RWPE1 (cell line): Measurements from ENCODE around the gene SERF1B.
"Not testable (repeated sequence)": the region's sequence is repeated elsewhere in the genome, so short reads cannot be mapped to it uniquely, and the experiment has no call there.

Experiments used
- CTCF ChIA-PET: fragments of 350-600 bp; sonication (Branson Sonifier 250); formaldehyde crosslinking; extraction: SDS; loops from one replicate; lab custom pipeline; 2021; lab: Yijun Ruan, JAX
- POLR2A ChIA-PET: fragments of 400-600 bp; formaldehyde crosslinking; extraction: SDS; loops from one replicate; lab custom pipeline; 2020; ENCODE audit warnings: antibody characterized with exemption; ENCODE audit not compliant: low non-redundant PET; lab: Yijun Ruan, JAX
- DNase-seq: peaks from one replicate; pipeline ENCODE4 v3.0.0; 2012; ENCODE audit warnings: low spot score
- H3K27ac ChIP-seq: fragments of 450-650 bp; 2 replicates; pipeline ENCODE4 v1.5.1; 2017

SERF1B gene

GRCh38 chr5:70025106-70025844 lies at the start of gene SERF1B:
Gene SERF1B (plus strand): TSS chr5:70025251. CDS start chr5:70025452, 201 bp downstream.
- DNase-seq, CTCF ChIA-PET, POLR2A ChIA-PET, H3K27ac ChIP-seq: not testable (repeated sequence)

- POLR2A ChIA-PET, DNase-seq, CTCF ChIA-PET, H3K27ac ChIP-seq: not testable (repeated sequence)
Measured at GRCh38 chr5:69991713-69992112, 33.3 kb upstream of the SERF1B start.

- CTCF ChIA-PET, DNase-seq, H3K27ac ChIP-seq, POLR2A ChIA-PET: not testable (repeated sequence)
Measured at GRCh38 chr5:69995535-69995934, 29.5 kb upstream of the SERF1B start.

DNA sequence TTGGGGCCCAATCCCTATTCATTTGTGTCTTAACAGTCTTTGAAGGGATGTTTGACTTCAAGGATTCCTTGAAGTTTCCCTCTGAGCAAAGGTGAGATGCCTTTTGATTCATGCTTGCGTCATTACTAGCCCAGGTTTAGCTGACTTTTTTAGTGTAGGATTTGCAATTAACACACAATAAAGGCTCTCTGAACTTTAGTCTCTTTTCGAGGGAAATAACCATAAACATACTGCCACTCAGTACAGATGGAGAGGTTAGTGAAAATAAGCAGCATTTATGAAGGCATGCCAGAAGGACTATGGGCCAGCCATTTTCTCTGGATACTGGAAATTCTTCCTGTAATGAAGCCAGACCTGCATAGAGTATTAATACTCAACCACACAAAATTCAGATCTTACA lies 4.4 kb upstream of the SERF1B start:
- POLR2A ChIA-PET, DNase-seq, H3K27ac ChIP-seq, CTCF ChIA-PET: not testable (repeated sequence)

DNA sequence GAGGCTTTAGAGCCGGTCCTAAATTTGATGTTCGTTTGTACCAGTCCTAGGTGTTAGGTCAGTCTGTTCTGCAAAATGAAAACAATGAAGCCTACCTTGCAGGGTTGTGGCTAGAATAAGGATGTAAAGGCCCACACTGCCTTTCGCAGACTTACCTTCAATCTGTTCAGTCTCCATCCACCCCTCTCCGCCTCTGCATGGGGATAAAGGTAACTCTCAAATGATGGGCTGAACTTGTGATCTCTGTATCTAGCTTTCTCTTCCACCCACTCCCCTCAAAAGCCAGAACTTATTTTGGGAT lies 744 bp downstream of the SERF1B start:
- DNase-seq, H3K27ac ChIP-seq, POLR2A ChIA-PET, CTCF ChIA-PET: not testable (repeated sequence)

GRCh38 chr5:70031204-70031603 lies 6.2 kb downstream of the SERF1B start:
- DNase-seq, CTCF ChIA-PET, H3K27ac ChIP-seq, POLR2A ChIA-PET: not testable (repeated sequence)

DNA sequence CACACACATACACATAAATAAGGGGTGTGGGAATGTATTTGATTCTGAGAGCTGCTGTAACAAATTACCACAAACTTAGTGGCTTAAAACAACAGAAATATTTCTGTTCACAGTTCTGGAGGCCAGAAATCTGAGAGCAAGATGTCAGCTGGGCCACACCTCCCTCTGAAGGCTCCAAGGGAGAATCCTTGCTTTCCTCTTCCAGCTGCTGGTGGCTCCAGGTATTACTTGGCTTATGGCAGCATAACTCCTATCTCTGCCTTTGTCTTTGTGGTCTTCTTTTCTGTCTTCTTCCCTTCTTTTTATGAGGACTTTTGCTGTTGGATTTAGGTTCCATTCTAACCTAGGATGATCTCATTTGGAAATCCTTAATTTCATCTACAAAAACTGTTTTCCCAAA lies 16.4 kb downstream of the SERF1B start:
- H3K27ac ChIP-seq, POLR2A ChIA-PET, CTCF ChIA-PET, DNase-seq: not testable (repeated sequence)

DNA sequence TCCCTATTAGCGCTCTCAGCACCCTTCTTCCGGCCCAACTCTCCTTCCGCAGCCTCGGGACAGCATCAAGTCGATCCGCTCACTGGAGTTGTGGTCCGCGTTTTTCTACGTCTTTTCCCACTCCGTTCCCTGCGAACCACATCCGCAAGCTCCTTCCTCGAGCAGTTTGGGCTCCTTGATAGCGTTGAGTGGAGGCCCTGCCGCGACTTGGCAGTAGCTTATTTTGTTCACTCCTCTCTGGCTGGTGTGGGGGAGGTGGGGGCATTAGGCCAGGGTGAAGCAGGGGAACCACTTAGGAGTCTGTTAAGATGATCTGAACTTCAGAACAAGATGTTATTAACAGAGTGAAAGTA lies 24.7 kb downstream of the SERF1B start:
- POLR2A ChIA-PET, CTCF ChIA-PET, DNase-seq, H3K27ac ChIP-seq: not testable (repeated sequence)

DNA sequence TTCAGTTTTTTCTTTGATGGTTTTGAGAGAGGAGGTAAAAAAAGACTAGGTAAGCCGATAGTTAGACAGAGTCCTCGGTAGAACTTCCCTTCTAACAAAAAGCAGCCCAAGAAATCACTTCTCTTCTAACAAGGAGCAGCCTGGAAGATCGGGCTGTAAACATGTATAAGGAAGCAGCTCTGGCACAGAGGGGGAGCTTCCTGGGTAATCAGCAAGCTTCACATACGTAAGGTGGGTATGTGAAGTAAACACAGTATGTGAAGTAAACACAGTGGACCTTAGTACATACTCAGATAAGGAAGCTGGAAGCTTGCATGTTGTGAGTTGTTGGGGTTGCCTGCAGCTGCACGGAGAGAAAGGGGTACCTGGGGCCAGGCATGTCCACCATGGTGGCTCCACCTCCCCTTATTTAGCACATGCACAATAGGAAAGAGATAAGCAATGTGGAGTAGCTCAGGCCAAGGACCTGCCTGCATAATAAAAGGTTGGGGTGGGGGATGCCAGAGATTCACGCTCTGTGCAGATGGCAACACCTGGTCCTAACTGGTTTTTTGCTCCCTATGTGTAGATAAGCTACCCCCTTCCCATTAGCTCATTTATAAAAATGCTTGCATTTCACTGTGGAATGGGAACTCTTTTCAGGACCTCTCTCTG lies 31.4 kb downstream of the SERF1B start:
- POLR2A ChIA-PET, DNase-seq, CTCF ChIA-PET, H3K27ac ChIP-seq: not testable (repeated sequence)

GRCh38 chr5:70057140-70057539 lies 32.1 kb downstream of the SERF1B start:
- H3K27ac ChIP-seq, DNase-seq, POLR2A ChIA-PET, CTCF ChIA-PET: not testable (repeated sequence)

GRCh38 chr5:70077632-70078031 lies 52.6 kb downstream of the SERF1B start:
- H3K27ac ChIP-seq, CTCF ChIA-PET, DNase-seq, POLR2A ChIA-PET: not testable (repeated sequence)

DNA sequence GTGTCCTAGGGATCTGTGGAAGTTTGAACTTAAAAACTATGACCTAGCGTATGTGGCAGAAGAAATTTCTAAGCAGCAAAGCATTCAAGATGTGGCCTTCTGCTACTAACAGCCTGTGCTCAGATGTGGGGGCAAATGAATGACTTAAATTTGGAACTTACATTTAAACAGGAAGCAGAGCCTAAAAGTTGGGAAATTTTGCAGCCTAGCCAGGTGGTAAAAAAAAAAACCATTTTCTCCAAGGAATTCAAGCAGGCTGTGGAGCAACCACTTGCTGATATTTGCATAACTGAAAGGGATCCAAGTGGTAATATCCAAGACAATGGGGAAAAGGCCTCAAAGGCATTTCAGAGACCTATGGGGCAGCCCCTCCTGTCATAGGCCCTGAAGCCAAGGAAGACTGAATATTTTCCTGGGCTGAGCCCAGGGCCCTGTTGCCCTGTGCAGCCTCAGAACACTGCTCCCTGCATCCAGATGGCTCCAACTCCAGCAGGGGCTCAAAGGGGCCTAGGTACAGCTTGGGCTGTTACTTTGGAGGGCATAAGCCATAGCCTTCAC lies 63.9 kb downstream of the SERF1B start:
- H3K27ac ChIP-seq, CTCF ChIA-PET, DNase-seq, POLR2A ChIA-PET: not testable (repeated sequence)

DNA sequence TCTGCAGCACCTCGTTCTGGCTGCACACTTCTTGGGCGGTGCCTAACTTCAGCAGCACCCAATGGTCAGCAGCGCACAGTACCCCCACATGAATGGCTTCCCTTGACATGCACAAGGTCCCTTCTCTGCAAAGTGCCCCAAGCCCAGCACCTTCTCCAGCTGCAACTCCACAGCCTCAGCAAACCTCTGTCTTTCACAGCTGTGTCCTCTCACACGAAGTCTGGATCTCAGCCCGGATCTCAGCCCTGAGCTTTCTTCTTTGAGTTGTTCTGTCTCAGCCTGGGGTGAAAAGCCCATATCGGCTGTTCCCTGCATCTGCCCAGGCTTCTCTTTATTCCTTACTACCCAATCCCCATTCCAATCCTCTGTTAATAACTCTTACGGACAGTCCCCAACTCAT lies 66.7 kb downstream of the SERF1B start:
- DNase-seq, CTCF ChIA-PET, POLR2A ChIA-PET, H3K27ac ChIP-seq: not testable (repeated sequence)
